Mesothelial cell of epicardium (in vitro differentiated cells): ENCODE data around the gene TRANK1. TPM values are rescaled to one million over a fixed set of nuclear protein-coding genes. Genes with fewer than 3 reads are reported as not detected.
"Not testable (repeated sequence)": the region's sequence is repeated elsewhere in the genome, so short reads cannot be mapped to it uniquely, and the experiment has no call there.

ENCODE experiments used
- DNase-seq, 2 experiments: peaks; one replicate each; pipeline ENCODE4 v3.0.0; 2021; ENCODE audit warnings: low spot score in 2 of 2; ENCODE audit not compliant: unreplicated experiment in 2 of 2
- H3K27ac Mint-ChIP-seq: 2 replicates; pipeline ENCODE4 v1.8.0; 2021; ENCODE audit warnings: mixed read lengths
- H3K27me3 Mint-ChIP-seq: 2 replicates; pipeline ENCODE4 v1.8.0; 2021; ENCODE audit warnings: low read depth, mixed read lengths
- H3K36me3 Mint-ChIP-seq: 2 replicates; pipeline ENCODE4 v1.8.0; 2021; ENCODE audit warnings: mixed read lengths
- H3K4me1 Mint-ChIP-seq: 2 replicates; pipeline ENCODE4 v1.8.0; 2021; ENCODE audit warnings: mixed read lengths
- H3K4me3 Mint-ChIP-seq: 2 replicates; pipeline ENCODE4 v1.8.0; 2021; ENCODE audit warnings: mild to moderate bottlenecking, moderate library complexity, mixed read lengths
- H3K9me3 Mint-ChIP-seq: 2 replicates; pipeline ENCODE4 v1.8.0; 2021; ENCODE audit warnings: mixed read lengths
- CTCF ChIP-seq: fragments of 200-600 bp; sonication (generic); IDR thresholded peaks from one replicate; pipeline ENCODE4 v1.5.0; 2021; ENCODE audit warnings: antibody characterized with exemption; ENCODE audit not compliant: unreplicated experiment
- total RNA-seq: library from RNA; stranded (reverse); gene quantifications from 3 replicates; pipeline ENCODE4 v1.2.1, GENCODE V29; 2021

The TRANK1 gene
- total RNA-seq, 1 donor from 2014 or later = 76.8 TPM

- peaks cover 30% of the 10 kb centered on the region for H3K4me1 Mint-ChIP-seq
- H3K27ac Mint-ChIP-seq = peak overlapping the region; percentile 78
- no peak for TF ChIP-seq CTCF
- no peaks in the 10 kb centered on the region for H3K9me3 Mint-ChIP-seq
- H3K4me3 Mint-ChIP-seq = no peak overlapping the region
- H3K27me3 Mint-ChIP-seq = no peaks in the 10 kb centered on the region
- DNase-seq = no peak
- no peaks in the 10 kb centered on the region for H3K36me3 Mint-ChIP-seq
Measured at GRCh38 chr3:36964331-36964730, 19.5 kb upstream of the TRANK1 start.

DNA sequence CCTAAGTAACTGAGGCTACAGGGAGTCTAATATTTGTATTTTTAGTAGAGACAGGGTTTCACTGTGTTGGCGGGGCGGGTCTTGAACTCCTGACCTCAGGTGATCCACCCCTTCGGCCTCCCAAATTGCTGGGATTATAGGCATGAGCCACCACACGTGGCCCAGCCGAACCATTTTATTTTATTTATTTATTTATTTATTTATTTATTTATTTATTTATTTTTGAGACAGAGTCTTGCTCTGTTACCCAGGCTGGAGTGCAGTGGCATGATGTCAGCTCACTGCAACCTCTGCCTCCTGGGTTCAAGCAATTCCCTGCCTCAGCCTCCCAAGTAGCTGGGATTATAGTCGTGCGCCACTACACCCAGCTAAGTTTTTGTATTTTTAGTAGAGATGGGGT lies 18.2 kb upstream of the TRANK1 start:
- not testable (repeated sequence) for DNase-seq, H3K4me3 Mint-ChIP-seq, H3K27me3 Mint-ChIP-seq, H3K9me3 Mint-ChIP-seq, H3K27ac Mint-ChIP-seq, H3K36me3 Mint-ChIP-seq
- peaks cover 34% of the 10 kb centered on the region for H3K4me1 Mint-ChIP-seq

- DNase-seq = no peak
- TF ChIP-seq CTCF = peak; percentile 56
- Mint-ChIP-seq H3K36me3 (no peaks in the 10 kb centered on the region), H3K9me3 (no peaks in the 10 kb centered on the region), H3K27ac (no peak overlapping the region), H3K27me3 (no peaks in the 10 kb centered on the region), H3K4me3 (no peak overlapping the region), H3K4me1 (peaks cover 29% of the 10 kb centered on the region)
Measured at GRCh38 chr3:36960502-36960901, 15.6 kb upstream of the TRANK1 start.

DNA sequence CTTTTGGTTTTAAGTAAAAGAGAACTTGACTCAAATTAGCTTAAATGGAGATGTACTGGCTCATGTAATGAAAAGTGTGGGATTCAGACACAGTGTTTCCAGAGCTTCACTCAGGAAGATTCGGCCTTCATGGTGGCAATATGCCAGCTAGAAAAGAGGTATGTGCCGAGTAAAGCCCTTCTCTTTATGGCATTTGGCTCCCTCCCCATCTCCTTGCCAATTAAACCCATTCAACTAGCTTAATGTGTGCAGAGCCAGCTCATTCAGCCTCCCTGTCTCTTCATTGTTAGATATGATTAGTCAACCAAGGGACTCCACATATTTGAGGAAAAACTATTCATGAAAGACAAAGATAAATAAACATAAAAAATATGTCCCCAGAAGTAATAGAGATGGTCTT lies 15.0 kb upstream of the TRANK1 start:
- Mint-ChIP-seq H3K27ac (peak overlapping the region; percentile 66), H3K4me3 (no peak overlapping the region), H3K9me3 (no peaks in the 10 kb centered on the region), H3K36me3 (no peaks in the 10 kb centered on the region), H3K27me3 (no peaks in the 10 kb centered on the region), H3K4me1 (peaks cover 23% of the 10 kb centered on the region)
- no peak for TF ChIP-seq CTCF
- DNase-seq = no peak

- DNase-seq = no peak
- no peaks in the 10 kb centered on the region for H3K27me3 Mint-ChIP-seq
- peaks cover 20% of the 10 kb centered on the region for H3K4me1 Mint-ChIP-seq
- TF ChIP-seq CTCF = no peak
- H3K27ac Mint-ChIP-seq = peak overlapping the region; percentile 36
- H3K36me3 Mint-ChIP-seq = no peaks in the 10 kb centered on the region
- H3K4me3 Mint-ChIP-seq = no peak overlapping the region
- no peaks in the 10 kb centered on the region for H3K9me3 Mint-ChIP-seq
Measured at GRCh38 chr3:36957862-36958686, 13.2 kb upstream of the TRANK1 start.

- no peak overlapping the region for H3K4me3 Mint-ChIP-seq
- H3K4me1 Mint-ChIP-seq = peaks cover 20% of the 10 kb centered on the region
- no peak overlapping the region for H3K27ac Mint-ChIP-seq
- no peak for TF ChIP-seq CTCF
- H3K36me3 Mint-ChIP-seq = no peaks in the 10 kb centered on the region
- no peak for DNase-seq
- H3K27me3 Mint-ChIP-seq = no peaks in the 10 kb centered on the region
- no peaks in the 10 kb centered on the region for H3K9me3 Mint-ChIP-seq
Measured at GRCh38 chr3:36957063-36957462, 12.2 kb upstream of the TRANK1 start.
